Measurements from ENCODE around the gene LOXL4. TPM values are rescaled to one million over a fixed set of nuclear protein-coding genes. Genes with fewer than 3 reads are reported as not detected.

The LOXL4 gene
- total and polyA plus RNA-seq, 7 donors: 1.1 to 15.8 (median 8.5) TPM; not detected in 1

DNA sequence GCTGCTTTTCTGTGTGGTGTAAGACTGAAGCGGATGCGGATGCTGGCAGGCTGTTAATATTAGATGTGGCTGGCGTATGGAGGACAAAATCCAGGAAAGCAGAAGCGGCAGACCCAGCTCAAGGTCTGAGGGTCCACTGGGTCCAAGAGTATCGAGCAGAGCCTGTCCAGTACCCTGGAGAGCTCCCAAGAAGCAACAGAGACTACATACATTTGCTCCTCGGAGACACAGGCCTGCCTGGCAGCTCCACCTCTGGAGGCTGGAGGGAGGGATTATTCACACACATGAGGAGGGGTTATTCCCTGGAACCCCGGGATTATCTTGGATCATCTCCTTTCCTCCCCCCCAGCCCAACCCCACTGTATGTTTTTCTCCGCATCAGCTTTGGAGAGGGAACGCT is 31.3 kb upstream of the LOXL4 start:
- Histone ChIP-seq H3K27ac (no peak overlapping the region), H3K27me3 (no peaks in the 10 kb centered on the region), H3K4me3 (no peak overlapping the region), H3K36me3 (no peaks in the 10 kb centered on the region), H3K9me3 (no peaks in the 10 kb centered on the region), H3K4me1 (peaks cover 0 to 5% (median 4%) of the 10 kb centered on the region in 4 donors)
- TF ChIP-seq, protein P1, sequence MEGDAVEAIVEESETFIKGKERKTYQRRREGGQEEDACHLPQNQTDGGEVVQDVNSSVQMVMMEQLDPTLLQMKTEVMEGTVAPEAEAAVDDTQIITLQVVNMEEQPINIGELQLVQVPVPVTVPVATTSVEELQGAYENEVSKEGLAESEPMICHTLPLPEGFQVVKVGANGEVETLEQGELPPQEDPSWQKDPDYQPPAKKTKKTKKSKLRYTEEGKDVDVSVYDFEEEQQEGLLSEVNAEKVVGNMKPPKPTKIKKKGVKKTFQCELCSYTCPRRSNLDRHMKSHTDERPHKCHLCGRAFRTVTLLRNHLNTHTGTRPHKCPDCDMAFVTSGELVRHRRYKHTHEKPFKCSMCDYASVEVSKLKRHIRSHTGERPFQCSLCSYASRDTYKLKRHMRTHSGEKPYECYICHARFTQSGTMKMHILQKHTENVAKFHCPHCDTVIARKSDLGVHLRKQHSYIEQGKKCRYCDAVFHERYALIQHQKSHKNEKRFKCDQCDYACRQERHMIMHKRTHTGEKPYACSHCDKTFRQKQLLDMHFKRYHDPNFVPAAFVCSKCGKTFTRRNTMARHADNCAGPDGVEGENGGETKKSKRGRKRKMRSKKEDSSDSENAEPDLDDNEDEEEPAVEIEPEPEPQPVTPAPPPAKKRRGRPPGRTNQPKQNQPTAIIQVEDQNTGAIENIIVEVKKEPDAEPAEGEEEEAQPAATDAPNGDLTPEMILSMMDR (IDR thresholded peaks at IDR 0.05): no peak
- TF ChIP-seq POLR2AphosphoS5 (IDR thresholded peaks at IDR 0.05) (no peak), POLR2A (IDR thresholded peaks at IDR 0.05) (no peak), EP300 (IDR thresholded peaks at IDR 0.05) (no peak)
- intact Hi-C loops (cut with DNase I): no loop called here
- WGBS, 2 donors: 64 to 65% methylated on average over 9 of the region's 9 CpGs
- no peak for DNase-seq

DNA sequence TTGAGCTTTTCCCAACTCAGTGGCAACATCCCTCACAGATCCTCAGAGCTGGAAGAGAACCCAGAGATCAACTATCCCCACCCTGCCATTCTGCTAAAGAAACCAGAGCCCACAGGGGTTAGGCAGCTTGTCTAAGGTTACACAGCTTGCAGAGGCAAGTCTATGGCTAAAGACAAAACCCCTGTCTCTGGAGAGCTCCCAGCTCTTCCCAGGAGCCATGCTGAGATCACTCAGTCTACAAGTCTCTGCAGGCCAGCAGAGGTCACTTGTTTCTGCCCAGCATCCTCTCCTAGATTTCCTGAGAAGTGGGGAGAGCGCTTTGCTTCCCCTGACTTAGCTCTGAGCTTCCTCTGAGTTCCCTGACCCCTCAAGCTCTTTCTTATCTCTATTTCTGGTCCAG is 28.5 kb upstream of the LOXL4 start:
- 91 to 97% methylated on average over 1 of the region's 1 CpG for WGBS, 2 donors
- H3K9me3 ChIP-seq: no peaks in the 10 kb centered on the region
- H3K4me3 ChIP-seq: no peak overlapping the region
- H3K4me1 ChIP-seq: peaks cover 0 to 5% (median 4%) of the 10 kb centered on the region in 4 donors
- intact Hi-C loops (cut with DNase I): no loop called here
- no peaks in the 10 kb centered on the region for H3K27me3 ChIP-seq
- no peak overlapping the region for H3K27ac ChIP-seq
- no peak for TF ChIP-seq POLR2AphosphoS5 (IDR thresholded peaks at IDR 0.05)
- TF ChIP-seq EP300 (IDR thresholded peaks at IDR 0.05): no peak
- TF ChIP-seq, protein P1 (IDR thresholded peaks at IDR 0.05): no peak
- no peak for TF ChIP-seq POLR2A (IDR thresholded peaks at IDR 0.05)
- DNase-seq: peak; percentile 18
- H3K36me3 ChIP-seq: no peaks in the 10 kb centered on the region

DNA sequence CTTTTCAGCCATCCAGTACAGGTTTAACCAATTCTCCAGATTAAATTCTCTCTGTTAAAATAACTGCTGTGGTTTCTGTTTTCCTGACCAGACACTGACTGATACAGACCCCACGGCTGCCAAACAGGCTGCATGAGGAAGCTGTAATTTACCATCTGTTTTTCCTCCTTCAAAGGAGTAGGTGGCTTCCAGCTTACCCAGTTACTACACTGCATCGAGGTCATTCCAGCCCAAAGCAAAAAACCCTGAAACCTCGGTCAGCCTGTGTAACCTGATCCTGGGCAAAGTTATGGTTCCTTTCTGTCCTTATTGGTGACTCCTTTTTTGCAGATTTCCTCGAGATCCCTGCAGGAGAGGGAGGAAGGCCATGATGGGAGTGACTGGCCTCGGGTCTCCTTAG is 27.9 kb upstream of the LOXL4 start:
- TF ChIP-seq POLR2AphosphoS5 (IDR thresholded peaks at IDR 0.05): no peak
- TF ChIP-seq, protein P1 (IDR thresholded peaks at IDR 0.05): no peak
- no peak for TF ChIP-seq POLR2A (IDR thresholded peaks at IDR 0.05)
- no peak for TF ChIP-seq EP300 (IDR thresholded peaks at IDR 0.05)
- Histone ChIP-seq H3K4me1 (peaks cover 0 to 5% (median 4%) of the 10 kb centered on the region in 4 donors), H3K27ac (no peak overlapping the region), H3K36me3 (no peaks in the 10 kb centered on the region), H3K27me3 (no peaks in the 10 kb centered on the region), H3K9me3 (no peaks in the 10 kb centered on the region), H3K4me3 (no peak overlapping the region)
- 39 to 42% methylated on average over 5 of the region's 5 CpGs for WGBS, 2 donors
- no peak for DNase-seq
- intact Hi-C loops (cut with DNase I): no loop called here

DNA sequence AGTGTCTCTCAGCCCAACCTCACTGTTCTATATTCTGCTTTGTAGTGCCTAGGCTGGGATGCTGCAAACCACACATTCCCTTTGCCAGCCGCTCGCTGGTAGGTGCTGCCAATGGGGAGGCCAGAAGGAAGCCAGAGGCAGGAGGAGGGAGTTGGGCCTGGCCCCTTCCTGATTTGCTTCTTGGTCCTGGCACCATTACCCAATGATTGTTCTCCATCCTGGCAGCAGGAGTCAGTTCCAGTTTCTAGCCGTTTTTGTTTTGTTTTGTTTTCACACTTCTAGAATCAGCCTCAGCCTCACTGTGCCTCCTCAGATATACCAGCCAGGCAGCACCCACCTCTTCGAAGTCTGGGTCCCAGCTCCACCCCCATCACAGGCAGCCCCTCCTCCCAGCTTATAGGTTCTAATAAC is 27.4 kb upstream of the LOXL4 start:
- peaks cover 0 to 5% (median 4%) of the 10 kb centered on the region in 4 donors for H3K4me1 ChIP-seq
- no peak overlapping the region for H3K27ac ChIP-seq
- H3K27me3 ChIP-seq: no peaks in the 10 kb centered on the region
- intact Hi-C loops (cut with DNase I): no loop called here
- WGBS, 2 donors: 51% methylated on average over 4 of the region's 4 CpGs
- no peak for TF ChIP-seq POLR2AphosphoS5 (IDR thresholded peaks at IDR 0.05)
- TF ChIP-seq POLR2A (IDR thresholded peaks at IDR 0.05): no peak
- TF ChIP-seq EP300 (IDR thresholded peaks at IDR 0.05): no peak
- TF ChIP-seq, protein P1 (IDR thresholded peaks at IDR 0.05): no peak
- no peak for DNase-seq
- H3K9me3 ChIP-seq: no peaks in the 10 kb centered on the region
- H3K4me3 ChIP-seq: no peak overlapping the region
- H3K36me3 ChIP-seq: no peaks in the 10 kb centered on the region

DNA sequence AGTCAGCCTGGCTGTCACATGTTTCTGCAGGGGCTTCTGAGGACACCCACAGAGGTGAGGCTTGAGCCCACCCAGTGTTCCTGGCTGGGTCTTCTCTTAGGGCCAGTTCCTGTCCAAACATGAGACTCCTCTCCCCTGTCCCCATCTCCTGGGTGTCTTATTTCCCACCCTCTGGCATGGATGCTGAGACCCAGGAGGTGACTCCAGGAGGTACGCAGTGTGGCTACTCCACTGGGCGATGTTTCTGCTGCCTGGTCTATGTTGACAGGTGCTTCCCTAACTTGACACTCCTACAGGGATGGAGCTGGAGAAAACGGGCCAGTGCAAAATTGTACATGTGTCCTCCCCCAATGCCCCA is 26.3 kb upstream of the LOXL4 start:
- no peak overlapping the region for H3K4me3 ChIP-seq
- no peaks in the 10 kb centered on the region for H3K27me3 ChIP-seq
- no peak overlapping the region for H3K27ac ChIP-seq
- intact Hi-C loops (cut with DNase I): no loop called here
- DNase-seq: no peak
- H3K4me1 ChIP-seq: peaks cover 0 to 5% (median 4%) of the 10 kb centered on the region in 4 donors
- no peaks in the 10 kb centered on the region for H3K9me3 ChIP-seq
- 78 to 83% methylated on average over 3 of the region's 3 CpGs for WGBS, 2 donors
- TF ChIP-seq POLR2AphosphoS5 (IDR thresholded peaks at IDR 0.05) (no peak), POLR2A (IDR thresholded peaks at IDR 0.05) (no peak), EP300 (IDR thresholded peaks at IDR 0.05) (no peak)
- TF ChIP-seq, protein P1 (IDR thresholded peaks at IDR 0.05): no peak
- no peaks in the 10 kb centered on the region for H3K36me3 ChIP-seq
